Daoy (cell line): ENCODE data around the gene RAPGEF1. TPM values are rescaled to one million over a fixed set of nuclear protein-coding genes. Genes with fewer than 3 reads are reported as not detected.
A peak's percentile ranks its signal among the peaks of the same experiment; 100 is the strongest.

Experiments used
- DNase-seq: peaks from one replicate; pipeline ENCODE4 v3.0.0-alpha.2; 2015; ENCODE audit warnings: low read depth
- total RNA-seq: library from RNA; depleted of rRNA; stranded (reverse); fragments of >200 nt; shearing (Covaris generic); gene quantifications from 2 replicates; pipeline ENCODE4 v1.2.3, GENCODE V29; 2014

RAPGEF1 gene
- total RNA-seq, 1 experiment from 2014 or later: 34.2 TPM

DNA sequence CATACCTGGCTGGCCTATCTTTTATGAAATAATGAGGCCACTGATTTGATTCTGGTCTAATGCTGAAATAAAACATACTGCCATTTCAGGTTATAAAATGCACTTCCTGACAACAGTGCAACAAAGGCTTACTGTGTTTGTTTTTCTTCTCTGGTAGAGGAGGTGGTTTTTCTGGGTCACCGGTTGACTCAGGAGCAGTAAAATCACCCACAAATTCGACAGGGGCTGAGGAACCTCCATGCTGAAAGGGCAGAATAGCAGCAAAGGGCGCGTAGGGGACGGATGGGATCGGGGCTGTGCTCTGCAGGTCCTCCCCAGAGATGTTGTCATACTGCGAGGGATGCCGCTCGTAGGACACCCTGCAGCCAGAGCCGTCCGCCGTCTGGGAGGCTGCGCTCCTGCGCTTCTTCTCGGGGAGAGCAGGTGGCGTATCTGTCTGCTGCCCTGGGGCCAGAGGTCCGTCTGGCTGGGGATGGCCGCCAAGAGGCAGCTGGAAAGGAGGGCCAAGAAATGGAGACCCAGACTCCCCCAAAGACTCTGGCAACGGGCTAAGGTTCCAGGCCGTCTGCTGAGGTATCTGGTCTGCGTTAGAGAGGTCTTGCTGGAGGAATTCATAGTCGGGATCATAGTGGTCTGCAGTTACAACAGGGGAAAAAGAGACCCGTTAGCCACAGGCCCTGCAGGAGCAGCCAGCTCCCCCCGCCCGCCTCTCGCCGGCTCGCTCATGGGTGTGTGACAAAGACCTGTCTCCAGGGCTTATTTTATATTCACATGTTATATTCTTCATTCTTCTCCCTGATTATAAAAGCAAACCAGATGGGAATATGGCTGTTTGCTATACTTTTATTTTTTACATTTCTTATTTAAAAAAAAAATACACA is 113.8 kb downstream of the RAPGEF1 start:
- peak; percentile 36 for DNase-seq

DNA sequence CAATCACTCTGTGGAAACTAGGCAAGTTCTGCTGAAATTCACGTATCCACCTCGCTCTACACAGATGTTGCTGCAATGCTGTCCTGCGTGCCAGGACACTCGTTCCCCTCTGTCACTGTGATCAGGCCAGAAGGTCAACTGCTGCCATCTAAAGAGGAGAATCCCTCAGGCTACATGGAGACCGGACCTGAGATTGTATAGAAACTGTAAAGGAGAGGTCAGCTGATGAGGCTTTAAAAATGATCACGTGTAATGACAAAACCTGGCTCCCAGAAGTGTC is 114.4 kb downstream of the RAPGEF1 start:
- no peak for DNase-seq

DNA sequence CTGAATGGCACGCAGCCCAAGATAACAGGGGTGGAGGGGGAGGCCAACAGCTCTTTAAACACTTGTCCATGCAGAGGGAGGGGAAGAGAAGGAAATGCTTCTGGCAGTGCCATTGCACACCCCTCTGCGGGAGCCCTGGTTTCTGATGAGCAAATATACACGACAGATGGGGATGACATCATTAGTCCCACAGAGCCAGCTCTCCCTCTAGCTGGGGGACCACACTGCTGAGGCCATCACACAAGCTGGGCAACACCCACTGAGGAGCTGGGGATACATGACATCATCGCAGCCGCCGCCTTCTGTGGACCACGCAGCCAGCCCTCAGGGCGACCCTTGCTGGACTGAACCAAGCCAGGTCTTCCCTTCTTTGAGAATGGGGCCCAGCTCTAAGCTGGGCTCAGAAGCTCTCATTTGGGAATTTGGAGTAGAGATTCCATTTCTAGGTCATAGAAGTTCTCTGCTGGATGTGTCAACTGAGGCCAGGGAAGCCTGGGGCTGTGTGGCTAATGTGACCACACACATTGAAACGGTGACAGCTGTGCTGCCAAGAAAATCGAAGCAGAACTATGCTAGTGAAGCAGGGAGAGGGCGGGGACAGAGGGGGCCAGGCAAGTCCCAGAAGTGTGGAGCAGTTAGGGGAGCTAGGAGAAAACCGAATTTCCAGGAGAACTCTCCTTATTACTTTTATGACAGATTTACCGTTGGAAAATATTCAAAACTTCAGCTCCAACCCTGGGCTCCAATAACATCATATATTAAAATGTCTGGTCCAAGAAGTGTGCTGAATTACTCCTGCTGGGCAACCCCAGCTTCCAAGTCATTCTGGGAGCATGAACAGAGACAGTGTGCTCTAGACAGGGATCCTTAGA is 115.0 kb downstream of the RAPGEF1 start:
- DNase-seq: peak; percentile 48

DNA sequence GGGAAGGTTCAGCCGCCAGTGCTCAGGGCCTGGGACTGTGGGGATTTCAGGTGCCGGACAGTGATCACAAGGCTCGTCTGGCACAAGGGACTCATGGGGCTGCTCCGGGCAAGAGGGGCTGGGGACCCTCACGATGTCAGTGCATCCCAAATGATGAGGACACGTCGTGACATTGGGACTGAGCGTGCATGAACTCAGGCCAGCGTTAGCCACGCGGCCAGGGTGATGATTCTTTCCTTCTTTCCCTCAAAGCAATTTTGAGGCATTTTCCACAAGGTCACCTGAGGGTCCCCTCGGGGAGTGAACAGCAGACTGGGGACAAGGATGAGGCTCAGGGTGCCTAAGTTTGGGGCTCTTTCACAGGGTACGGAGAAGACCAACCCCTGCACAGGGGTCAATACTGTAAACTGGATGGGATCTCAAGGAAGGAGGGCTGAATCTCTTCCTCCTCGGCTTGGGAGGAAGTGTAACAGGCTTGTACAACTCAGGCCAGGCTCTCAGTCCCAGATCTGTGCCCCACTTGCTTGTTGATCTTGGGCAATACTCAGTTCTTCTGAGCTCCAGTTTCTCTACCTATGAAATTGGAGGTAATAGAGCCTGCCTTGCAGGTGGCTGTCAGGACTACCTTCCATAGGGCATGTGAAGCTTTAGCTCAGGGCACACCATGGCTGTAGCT is 116.1 kb downstream of the RAPGEF1 start:
- no peak for DNase-seq

DNA sequence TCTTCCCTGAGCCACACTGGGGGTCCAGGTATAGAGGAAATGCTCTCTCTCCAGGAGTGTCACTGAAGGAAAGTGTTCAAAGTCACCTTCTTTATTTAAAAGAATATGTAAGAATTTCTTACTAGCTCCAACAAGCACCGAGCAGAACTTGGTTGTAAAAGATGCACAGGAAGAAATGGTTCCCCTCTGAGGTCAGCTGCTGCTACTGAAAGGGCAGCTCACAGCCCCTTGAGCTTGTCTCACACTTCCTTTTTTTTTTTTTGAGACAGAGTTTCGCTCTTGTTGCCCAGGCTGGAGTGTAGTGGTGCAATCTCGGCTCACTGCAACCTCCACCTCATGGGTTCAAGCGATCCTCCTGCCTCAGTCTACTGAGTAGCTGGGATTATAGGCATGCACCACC is 117.4 kb downstream of the RAPGEF1 start:
- no peak for DNase-seq

DNA sequence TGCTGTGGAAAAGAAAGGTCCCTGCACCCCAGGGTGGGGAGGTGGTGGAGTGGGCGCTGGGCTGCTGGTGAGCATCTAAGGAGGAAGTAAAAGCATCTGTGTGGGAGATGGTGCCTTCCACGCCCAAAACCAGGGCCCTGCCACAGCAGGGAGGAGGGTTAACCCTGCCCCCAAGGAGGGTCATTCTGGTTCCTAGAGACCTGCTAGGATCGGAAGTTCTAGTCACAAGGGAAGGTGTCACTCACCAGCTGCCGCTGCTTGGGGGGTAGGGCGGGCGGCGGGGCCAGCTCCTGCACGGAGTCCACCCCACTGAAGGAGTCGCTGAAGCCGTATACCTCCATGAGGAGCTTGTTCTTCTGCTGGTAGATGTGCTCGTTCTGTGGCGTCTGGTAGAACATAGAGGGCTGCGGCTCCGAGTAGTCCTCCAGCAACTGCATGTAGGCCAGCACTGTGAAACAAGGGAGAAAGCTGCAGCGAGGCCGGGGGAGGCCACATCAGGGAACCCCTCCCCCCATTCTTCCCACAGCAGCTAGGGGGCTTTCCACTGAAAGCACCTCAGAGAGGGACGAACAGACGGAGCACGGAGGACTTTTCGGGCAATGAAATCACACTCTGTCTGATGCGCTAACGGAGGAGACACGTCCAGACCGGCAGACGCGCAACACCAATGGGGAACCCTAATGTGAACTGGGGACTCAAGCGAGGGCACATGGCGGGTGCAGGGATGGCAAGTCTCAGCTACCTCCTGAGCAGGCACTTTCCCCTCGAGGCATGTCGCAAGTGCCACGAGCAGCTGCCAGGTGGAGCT is 118.1 kb downstream of the RAPGEF1 start:
- no peak for DNase-seq

DNA sequence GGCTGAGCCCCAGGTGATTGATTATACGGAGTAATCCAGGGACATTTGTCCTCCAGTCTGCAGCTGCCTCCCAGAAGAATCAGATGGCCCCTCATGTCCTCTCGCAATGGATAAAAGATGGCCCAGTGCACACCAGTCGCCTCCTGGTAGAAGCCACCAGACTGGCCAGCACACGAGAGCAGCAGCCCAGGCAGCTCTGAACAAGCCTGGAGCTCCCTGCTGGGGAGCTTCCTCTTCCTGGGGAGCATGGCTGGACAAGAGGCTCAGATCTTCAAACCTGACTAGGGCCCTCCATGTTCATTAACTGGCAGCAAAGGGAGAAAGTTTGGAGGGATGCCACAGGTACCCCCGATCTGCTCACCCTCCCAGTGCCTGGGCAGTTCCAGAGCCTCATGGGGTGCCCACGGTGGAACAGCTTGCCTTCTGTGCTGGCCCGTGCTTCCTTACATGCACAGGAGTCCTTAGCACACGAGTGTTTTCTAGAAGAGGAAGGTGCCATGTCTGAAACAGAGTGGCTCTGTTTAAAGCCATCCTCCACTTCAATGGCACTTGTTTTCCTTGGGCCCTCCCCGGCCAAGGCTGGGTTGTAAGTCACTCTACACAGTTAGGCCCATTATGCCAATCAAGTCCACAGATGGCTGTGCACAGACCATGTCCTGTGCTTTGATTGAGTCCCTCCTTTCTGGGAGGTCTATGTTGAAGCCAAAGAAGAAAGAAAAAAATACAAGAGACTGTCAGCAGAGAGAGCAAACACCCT is 118.9 kb downstream of the RAPGEF1 start:
- DNase-seq: no peak

DNA sequence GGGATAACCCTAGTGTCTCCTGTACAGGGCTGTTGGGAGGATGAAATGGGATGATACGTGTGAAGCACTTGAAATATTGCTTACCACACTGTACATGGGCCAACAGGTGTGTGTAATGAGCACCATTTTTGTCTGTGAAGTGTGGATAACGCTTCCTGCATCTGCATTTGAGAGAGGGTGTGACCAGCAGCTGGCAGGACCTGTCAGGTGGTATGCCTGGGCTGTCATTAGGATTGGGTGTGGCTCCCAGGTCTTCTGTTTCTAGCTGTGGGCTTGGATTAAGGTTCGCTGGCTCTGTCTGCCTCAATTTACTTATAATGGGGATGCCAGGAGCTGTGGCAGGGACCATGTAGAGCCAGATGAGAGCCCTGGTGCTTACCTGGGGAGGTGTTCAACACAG is 120.2 kb downstream of the RAPGEF1 start:
- DNase-seq: no peak

DNA sequence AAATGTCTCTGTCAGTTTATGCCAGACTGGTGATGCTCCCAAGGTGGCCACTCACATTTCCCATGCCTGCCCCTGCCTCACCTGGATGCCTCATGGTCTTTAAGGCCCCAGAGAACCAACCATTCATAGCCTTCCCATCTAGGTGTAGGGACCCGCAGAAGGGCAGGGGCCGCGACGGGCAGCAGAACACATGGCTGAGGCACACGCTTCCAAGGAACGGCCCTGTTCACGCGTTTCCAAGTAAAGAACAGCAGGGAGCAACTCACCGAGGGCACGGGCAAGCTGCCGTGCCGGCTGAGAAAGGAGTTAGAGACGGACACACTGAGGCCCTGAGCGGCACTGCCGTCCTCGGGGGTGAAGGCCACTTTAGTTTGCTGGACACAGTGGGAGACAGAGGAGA is 121.1 kb downstream of the RAPGEF1 start:
- DNase-seq: no peak

DNA sequence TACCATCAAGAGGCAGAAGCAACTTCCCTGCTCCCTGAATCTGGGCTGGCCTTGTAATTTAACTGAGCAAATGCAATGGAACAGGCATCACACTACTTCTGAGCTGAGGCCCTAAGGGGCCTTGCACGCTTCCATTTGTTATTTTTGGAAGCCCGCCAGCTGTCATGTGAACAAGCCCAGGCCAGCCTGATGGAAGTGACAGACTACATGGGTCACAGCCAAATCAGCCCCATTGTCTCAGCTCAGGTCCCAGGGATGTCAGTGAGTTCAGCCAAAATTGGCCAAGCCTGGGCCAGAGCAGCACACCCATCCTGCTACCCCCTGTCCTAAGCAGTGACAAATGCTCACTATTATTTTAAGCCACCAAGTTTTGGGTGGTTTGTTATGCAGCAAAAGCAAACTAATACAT is 121.8 kb downstream of the RAPGEF1 start:
- peak; percentile 32 for DNase-seq

DNA sequence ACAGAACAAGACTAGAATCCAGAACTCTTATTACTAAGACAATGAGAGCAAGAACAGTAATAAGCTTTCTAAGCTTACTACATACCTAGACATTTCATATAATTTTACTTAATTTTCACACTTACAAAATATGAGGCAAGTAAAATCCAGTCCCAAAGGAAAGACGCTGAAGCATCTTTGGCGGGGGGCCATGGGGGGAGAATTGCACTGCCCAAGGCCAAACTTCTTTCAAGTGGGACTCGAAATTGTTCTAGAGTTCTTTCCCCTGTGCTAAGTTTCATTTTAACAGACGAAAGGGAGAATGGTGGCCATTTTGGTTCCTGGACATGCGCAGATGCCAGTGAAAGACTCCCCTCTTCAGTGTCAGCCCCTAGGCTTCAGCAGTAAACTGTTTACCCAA is 122.3 kb downstream of the RAPGEF1 start:
- no peak for DNase-seq

DNA sequence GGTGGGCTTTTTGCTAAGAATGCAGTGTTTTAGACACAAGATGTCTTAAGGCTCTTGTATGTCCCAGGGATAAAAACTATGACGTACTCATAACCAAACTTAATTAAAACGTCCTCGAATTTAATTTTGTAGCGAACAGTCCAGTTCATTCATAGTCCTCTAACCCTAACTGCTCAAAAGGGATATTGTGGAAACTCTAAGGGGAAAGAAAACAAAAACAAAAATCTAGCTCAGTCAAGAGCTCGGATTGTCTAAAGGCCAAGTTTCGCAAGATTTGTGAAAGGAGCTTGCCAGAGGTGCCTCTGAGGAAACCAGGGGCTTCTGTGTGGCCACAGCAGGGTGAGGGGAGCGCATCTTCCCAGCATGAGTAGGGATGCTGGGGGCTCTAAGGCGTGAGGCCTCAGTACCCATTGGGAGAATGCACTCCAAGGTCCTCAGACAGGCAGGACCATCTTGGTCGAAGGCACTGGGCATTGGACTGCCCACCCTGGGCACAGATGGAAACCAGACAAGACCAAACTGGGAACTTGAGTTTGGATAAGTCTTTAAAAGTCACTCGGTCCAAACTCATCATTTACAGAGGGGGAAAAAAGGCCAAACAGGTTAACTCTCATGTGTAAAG is 122.8 kb downstream of the RAPGEF1 start:
- DNase-seq: no peak

DNA sequence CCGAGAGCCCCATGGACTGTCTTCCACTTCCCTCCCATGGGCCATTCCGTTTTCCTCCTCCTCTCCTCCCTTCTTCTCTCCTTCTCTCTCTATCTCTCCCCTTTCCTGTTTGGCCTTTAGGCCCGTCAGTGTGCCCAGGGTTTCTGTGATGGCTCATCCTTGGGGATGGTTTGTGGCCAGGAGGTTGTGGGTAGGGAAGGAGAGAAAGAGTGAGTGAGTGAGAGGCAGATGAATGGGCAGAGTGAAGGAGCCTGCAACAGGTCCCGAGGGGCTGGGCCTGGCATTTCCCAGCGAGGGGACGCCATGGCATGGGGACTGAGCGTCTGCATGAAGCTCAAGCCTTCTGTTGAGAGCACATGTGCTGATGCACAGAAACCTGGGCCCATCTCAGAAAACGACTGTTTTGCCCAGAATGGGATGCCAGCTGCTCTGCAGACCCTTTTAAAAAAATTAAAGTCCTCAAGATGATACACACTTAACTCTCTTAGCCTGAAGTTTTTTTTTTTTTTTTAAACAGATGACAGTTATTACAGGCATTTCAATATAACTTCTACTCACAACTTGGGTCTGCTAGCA is 125.4 kb downstream of the RAPGEF1 start:
- DNase-seq: no peak

DNA sequence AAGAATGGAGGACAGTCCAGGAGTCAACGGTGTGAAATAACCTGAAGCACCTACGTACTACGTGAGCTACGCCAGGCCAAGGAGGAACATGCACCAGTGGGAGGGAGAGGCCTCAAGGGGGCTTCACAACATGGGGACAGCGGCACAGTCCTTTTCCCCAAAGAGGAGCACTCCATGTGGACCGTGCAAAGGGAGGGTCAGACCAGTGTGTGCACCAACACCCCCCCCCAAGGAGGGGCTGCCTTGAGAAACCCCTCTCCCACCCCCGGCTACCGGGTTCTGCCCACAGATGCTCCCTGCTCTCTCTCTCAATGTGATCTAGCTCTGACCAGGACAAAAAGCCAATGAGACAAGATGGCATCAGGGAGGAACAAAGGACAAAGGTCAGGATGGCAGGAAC is 126.0 kb downstream of the RAPGEF1 start:
- DNase-seq: no peak

DNA sequence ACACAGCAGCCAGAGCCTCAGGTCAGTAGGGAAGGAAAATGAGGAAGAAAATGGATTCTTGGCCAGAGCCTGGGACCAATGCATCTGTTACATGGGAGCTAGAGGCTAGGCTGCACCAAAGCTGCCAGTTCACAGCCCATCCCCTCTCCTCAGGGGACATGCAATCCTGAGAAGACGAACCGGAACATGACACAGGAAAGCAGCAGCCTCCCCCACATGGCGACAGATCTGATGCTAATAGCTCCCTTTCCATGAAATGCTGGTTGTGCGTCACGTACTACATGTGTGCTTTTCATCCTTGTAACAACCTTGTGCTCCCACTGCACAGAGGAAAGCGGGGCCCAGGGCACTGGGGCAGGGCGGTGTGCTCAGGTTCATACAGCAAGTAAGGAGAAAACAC is 127.0 kb downstream of the RAPGEF1 start:
- DNase-seq: no peak

DNA sequence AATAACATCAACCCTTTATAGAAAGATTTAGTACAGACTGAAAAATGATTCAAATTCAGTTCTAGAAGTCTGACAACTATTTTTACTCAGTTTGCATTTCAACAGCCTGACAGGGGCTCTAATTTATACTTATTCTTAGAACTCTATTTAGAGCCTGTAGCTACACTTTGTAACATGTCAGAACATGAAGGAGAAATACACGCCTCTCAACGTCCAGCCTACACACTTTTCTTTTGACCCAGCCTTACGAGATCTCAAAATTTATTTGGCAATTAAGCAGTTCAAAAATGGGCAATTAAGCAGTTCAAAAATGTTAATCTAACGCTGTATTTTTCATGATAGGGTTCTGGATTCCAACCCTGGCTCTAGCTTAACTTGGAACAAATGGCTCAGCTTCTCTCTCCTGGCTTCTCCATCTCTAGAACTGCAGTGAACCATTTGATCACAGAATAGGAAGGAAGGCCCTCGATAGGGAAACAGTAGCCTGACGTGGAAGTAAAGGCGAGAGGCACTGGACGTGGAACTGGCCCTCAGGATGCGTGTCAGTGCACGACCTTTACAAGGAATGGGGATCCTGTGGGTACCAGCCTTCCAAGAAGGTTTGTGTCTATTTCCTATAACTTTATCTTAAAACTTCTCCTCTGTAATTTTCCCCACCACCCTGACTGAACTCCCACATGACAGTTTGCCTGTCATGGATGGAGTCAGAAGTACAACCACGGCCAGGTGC is 128.1 kb downstream of the RAPGEF1 start:
- no peak for DNase-seq

DNA sequence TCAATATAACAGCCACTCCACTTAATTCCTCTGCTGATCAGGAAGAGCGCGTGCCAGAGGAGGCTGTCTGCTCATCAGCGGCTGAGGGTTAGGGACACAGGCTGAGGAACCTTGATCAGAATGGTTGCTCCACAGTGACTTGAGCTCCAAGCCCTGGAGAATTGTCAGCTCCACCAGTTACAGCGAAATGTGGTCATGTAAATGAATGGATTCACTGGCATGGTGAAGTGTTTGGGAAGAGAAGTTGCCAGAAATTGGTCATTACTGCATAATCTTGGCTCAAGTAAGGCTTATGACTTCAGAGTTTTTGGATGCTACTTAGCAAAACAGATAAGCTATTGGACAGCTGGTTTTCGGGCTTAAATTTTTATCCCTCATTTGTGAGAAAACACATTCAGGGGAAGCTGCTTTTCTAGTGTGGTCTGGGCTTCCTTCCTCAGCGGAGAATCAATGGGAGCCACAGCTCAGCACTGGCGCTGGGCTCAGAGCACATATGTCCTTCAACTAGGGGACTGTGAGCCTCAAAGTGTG is 129.6 kb downstream of the RAPGEF1 start:
- DNase-seq: peak; percentile 26

DNA sequence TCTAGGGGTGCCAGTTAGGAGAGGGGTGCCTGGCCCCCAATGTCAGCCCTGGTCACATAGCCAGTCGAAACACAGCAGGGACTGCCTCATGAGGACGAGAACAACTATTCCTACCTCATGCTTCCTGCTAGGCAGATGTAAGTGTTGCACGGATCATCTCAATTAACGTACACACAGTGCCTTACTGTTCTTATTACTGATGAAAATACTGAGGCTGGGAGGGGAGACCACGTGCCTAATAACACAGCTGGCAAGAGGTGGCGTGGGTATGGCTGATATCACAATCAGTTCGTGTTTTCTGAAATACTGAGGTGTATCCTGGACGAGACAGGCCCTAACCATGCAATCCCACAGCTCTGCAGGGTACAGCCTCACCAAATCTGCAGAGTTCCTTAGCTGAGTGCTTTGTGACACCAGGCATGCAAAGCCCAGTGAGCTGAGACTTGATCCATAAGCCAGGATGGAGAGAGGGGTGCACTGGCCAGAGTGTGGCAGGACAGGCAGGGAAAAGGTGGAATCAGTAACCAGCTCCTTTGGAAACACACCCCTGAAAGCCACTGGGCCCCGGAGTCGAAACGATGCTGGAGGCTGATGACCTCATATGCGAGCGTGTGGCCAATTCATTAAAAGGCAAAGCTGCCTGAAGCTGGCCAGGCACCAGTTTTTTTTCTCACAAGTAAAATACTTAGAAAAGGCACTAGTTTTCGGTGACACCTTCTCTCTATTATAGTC is 130.6 kb downstream of the RAPGEF1 start:
- DNase-seq: peak; percentile 88
